MM.1S (cell line): ENCODE data around the gene NLGN2.

Source experiments
- CTCF ChIP-seq: fragments of 300-600 bp; sonication (generic); IDR thresholded peaks from 2 replicates; pipeline ENCODE4 v1.5.1; 2016; ENCODE audit warnings: antibody characterized with exemption, low read length, mixed read lengths
- EZH2 ChIP-seq: fragments of 300-600 bp; sonication (generic); optimal IDR thresholded peaks from 2 replicates; pipeline ENCODE3; 2017; ENCODE audit warnings: low read depth, mild to moderate bottlenecking, antibody characterized with exemption, low read length, mixed read lengths

DNA sequence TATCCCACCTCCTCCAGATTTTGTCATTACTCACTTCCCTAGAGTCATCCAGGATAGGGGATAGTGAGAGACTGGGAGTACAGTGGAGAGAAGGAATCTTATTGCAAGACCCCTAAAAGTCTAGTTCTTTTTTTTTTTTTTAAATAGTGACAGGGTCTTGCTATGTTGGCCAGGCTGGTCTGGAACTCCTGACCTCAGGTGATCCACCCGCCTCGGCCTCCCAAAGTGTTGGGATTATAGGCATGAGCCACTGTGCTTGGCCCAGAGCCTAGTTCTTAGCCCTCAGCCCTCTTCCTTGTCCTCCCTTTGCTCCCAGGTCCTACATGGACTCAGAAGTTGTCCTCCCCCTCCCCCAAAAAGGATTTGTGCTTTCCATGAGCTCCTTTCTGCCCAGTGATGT, 34.5 kb downstream of the NLGN2 start:
- no peak for TF ChIP-seq CTCF
- no peak for TF ChIP-seq EZH2
